Panc1 (cell line): ENCODE measurements around the gene PCDHGC5. TPM values are rescaled to one million over a fixed set of nuclear protein-coding genes. Genes with fewer than 3 reads are reported as not detected.

ENCODE experiments used
- ATAC-seq: fragments of 200-7000 bp; cut with Tn5 transposase; 2 replicates; pipeline ENCODE4 v1.9.1; 2020; ENCODE audit warnings: mild to moderate bottlenecking, moderate library complexity
- BruUV-seq: library from RNA; stranded (reverse); fragments of 400-500 nt; replicated peaks from 2 replicates; lab custom pipeline; 2021; lab: Mats Ljungman, UMichigan
- CTCF ChIA-PET: fragments of 300-600 bp; sonication (Branson Sonifier 250); formaldehyde crosslinking; loops from one replicate; lab custom pipeline; 2022; ENCODE audit warnings: antibody characterized with exemption; lab: Charles Lee
- POLR2A ChIA-PET: fragments of 300-600 bp; sonication (Branson Sonifier 250); formaldehyde crosslinking; loops from one replicate; lab custom pipeline; 2022; ENCODE audit warnings: antibody characterized with exemption; lab: Charles Lee
- DNase-seq: peaks from one replicate; pipeline ENCODE4 v3.0.0-alpha.2; 2010; ENCODE audit warnings: low read depth, low spot score
- H3K27ac ChIP-seq: 2 replicates; pipeline ENCODE4 v1.5.1; 2011; ENCODE audit warnings: mild to moderate bottlenecking, low read length, inconsistent platforms
- H3K27me3 ChIP-seq: fragments of 200-500 bp; sonication (Bioruptor generic); 2 replicates; pipeline ENCODE4 v1.6.0; 2014; ENCODE audit warnings: low read length, inconsistent platforms; ENCODE audit not compliant: control insufficient read depth, insufficient read depth
- H3K36me3 ChIP-seq: fragments of 200-500 bp; sonication (Bioruptor generic); 2 replicates; pipeline ENCODE4 v1.5.1; 2014; ENCODE audit warnings: inconsistent platforms, mild to moderate bottlenecking, low read length, moderate library complexity; ENCODE audit not compliant: control insufficient read depth, insufficient read depth
- H3K4me1 ChIP-seq: 2 replicates; pipeline ENCODE4 v1.5.1; 2011; ENCODE audit warnings: inconsistent platforms, mild to moderate bottlenecking, low read length, moderate library complexity; ENCODE audit not compliant: control insufficient read depth, insufficient read depth
- H3K4me3 ChIP-seq, 2 experiments: 2 replicates each; pipeline ENCODE4 v1.5.1; 2011 to 2012; ENCODE audit warnings: low read depth in 2 of 2, low read length in 2 of 2, mild to moderate bottlenecking in 2 of 2, inconsistent platforms in 1 of 2, moderate library complexity in 1 of 2
- H3K9me3 ChIP-seq: fragments of 200-500 bp; sonication (Bioruptor generic); 2 replicates; pipeline ENCODE4 v1.5.1; 2014; ENCODE audit warnings: low read depth, mild to moderate bottlenecking, inconsistent platforms, low read length, moderate library complexity; ENCODE audit not compliant: control insufficient read depth, insufficient read depth
- CTCF ChIP-seq: fragments of 450-650 bp; IDR thresholded peaks from 2 replicates; pipeline ENCODE4 v1.5.1; 2017; ENCODE audit warnings: mild to moderate bottlenecking
- POLR2AphosphoS5 ChIP-seq: IDR thresholded peaks from 2 replicates; pipeline ENCODE4 v1.6.1; 2012; ENCODE audit warnings: mild to moderate bottlenecking, low read depth, low read length, moderate library complexity
- SIN3A ChIP-seq: IDR thresholded peaks from 2 replicates; pipeline ENCODE4 v1.6.1; 2012; ENCODE audit warnings: low read depth, mild to moderate bottlenecking, low read length, moderate library complexity, borderline replicate concordance; ENCODE audit not compliant: insufficient read depth
- TCF7L2 ChIP-seq: IDR thresholded peaks from 2 replicates; pipeline ENCODE4 v1.6.1; 2011; ENCODE audit warnings: mild to moderate bottlenecking, low read depth, low read length, inconsistent platforms
- in situ Hi-C: cut with HindIII; loops from 2 replicates; pipeline ENCODE4 v1.10.0; 2016; ENCODE audit warnings: low sequenced_read_pairs, low pct_unique_long_range_greater_than_20kb
- intact Hi-C: fragments of 100-400 bp; cut with micrococcal nuclease; formaldehyde crosslinking; loops from one replicate; pipeline ENCODE4 v1.10.0; 2022; ENCODE audit not compliant: unreplicated experiment
- total RNA-seq: library from RNA; stranded (reverse); gene quantifications from one replicate; pipeline ENCODE4 v1.2.1, GENCODE V29; 2021; ENCODE audit not compliant: unreplicated experiment
- TF ChIP-seq, protein P1 (sequence below), 2 experiments: IDR thresholded peaks; 2 replicates each; pipeline ENCODE4 v1.6.1; 2011 to 2012; ENCODE audit warnings: low read depth in 2 of 2, control low read depth in 1 of 2, low read length in 1 of 2, mild to moderate bottlenecking in 1 of 2, moderate library complexity in 1 of 2; ENCODE audit not compliant: insufficient read depth in 1 of 2

Gene PCDHGC5
- total RNA-seq, 1 experiment from 2014 or later, result 0.36 TPM

- Histone ChIP-seq H3K27me3 (no peaks in the 10 kb centered on the region), H3K9me3 (no peaks in the 10 kb centered on the region), H3K4me3 (no peak overlapping the region), H3K27ac (no peak overlapping the region), H3K36me3 (no peaks in the 10 kb centered on the region), H3K4me1 (no peaks in the 10 kb centered on the region; the same call in 1 of the 2 replicates)
- ATAC-seq (no peak), DNase-seq (no peak)
- no peak for TF ChIP-seq POLR2AphosphoS5
- TF ChIP-seq CTCF, result no peak
- no peak for TF ChIP-seq SIN3A
- no peak for TF ChIP-seq TCF7L2
- TF ChIP-seq, protein P1, sequence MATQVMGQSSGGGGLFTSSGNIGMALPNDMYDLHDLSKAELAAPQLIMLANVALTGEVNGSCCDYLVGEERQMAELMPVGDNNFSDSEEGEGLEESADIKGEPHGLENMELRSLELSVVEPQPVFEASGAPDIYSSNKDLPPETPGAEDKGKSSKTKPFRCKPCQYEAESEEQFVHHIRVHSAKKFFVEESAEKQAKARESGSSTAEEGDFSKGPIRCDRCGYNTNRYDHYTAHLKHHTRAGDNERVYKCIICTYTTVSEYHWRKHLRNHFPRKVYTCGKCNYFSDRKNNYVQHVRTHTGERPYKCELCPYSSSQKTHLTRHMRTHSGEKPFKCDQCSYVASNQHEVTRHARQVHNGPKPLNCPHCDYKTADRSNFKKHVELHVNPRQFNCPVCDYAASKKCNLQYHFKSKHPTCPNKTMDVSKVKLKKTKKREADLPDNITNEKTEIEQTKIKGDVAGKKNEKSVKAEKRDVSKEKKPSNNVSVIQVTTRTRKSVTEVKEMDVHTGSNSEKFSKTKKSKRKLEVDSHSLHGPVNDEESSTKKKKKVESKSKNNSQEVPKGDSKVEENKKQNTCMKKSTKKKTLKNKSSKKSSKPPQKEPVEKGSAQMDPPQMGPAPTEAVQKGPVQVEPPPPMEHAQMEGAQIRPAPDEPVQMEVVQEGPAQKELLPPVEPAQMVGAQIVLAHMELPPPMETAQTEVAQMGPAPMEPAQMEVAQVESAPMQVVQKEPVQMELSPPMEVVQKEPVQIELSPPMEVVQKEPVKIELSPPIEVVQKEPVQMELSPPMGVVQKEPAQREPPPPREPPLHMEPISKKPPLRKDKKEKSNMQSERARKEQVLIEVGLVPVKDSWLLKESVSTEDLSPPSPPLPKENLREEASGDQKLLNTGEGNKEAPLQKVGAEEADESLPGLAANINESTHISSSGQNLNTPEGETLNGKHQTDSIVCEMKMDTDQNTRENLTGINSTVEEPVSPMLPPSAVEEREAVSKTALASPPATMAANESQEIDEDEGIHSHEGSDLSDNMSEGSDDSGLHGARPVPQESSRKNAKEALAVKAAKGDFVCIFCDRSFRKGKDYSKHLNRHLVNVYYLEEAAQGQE (IDR thresholded peaks at IDR 0.05; ENCODE audit: insufficient read depth in 1 of 2, low read depth in 2 of 2, low read length in 1 of 2), result no peak
- intact Hi-C loops, result no loop called here
- BruUV-seq, result no TSS peak
- ChIA-PET CTCF (interaction anchor here (0.8 kb wide), 1 partner anchor 75 kb away, joined by 3 read pairs; the partner anchor contains the start of gene PCDHGB7), POLR2A (interaction anchor here (0.6 to 0.8 kb wide), 2 partner anchors 15 to 16 kb away, joined by 3 to 4 read pairs; no protein-coding TSS in a partner anchor)
- in situ Hi-C loops, result no loop called here
Observed at GRCh38 chr5:141492168-141492885, 3.4 kb downstream of the PCDHGC5 start.

GRCh38 chr5:141493500-141494422, 4.9 kb downstream of the PCDHGC5 start:
- DNase-seq, result no peak
- Histone ChIP-seq H3K4me3 (no peak overlapping the region), H3K27me3 (no peaks in the 10 kb centered on the region), H3K36me3 (no peaks in the 10 kb centered on the region), H3K27ac (no peak overlapping the region), H3K4me1 (no peaks in the 10 kb centered on the region), H3K9me3 (no peaks in the 10 kb centered on the region)
- BruUV-seq, result no TSS peak
- in situ Hi-C loops, result no loop called here
- no peak for ATAC-seq
- intact Hi-C loops, result no loop called here
- ChIA-PET CTCF (interaction anchor here (0.5 to 0.8 kb wide), 2 partner anchors 28 to 76 kb away, joined by 3 to 4 read pairs; partner anchors contain the start of gene PCDHGB7), POLR2A (interaction anchor here (0.5 to 0.6 kb wide), 2 partner anchors 38 to 126 kb away, joined by 3 to 6 read pairs; no protein-coding TSS in a partner anchor)
- TF ChIP-seq CTCF (no peak), TCF7L2 (no peak), POLR2AphosphoS5 (no peak)
